ENCODE data around the gene RNASEH2A. TPM values are rescaled to one million over a fixed set of nuclear protein-coding genes. Genes with fewer than 3 reads are reported as not detected.
A peak's percentile ranks its signal among the peaks of the same experiment; 100 is the strongest.

RNASEH2A gene
- total RNA-seq, 2 donors from 2014 or later: 3.0 to 7.9 TPM

DNA sequence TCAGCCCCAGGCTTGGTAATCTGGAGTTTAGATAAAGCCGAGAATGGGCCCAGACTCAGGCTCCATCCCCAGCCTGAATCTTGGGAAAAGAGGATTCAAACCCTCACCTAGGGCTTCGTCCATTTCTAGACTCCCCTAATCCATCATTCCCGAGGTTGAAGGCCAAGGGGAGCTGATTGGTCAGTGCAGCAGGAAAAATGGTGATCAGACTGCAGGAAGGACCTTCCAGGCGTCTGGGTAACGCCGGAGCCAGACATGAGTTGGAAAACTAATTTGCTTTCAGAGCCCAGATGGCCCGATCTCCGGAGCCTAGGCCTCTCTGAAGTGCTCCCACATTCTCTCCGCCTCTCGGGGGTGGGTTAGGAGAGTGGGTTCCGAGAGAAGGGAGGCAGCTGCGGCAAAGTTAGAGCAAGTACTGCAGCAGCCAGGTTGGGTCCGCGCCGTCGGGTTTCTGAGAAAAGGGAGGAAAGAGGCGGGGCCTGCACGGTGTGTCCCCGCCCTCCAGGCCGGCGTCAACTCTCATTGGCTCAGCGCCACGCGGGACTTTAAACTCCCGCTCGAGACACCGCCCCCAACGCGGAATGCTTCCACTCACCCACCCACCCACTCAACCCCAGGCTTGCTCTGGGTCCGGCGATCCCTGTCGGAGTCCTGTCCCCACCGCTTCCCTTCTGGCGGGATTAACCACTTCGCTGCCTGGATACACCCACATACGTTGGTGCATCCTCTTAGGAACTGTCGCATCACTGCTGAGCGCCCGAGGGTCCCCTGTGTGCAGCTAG is 28.8 kb downstream of the RNASEH2A start:
- ATAC-seq (ENCODE audit: insufficient number of reproducible peaks, low FRiP score, low read depth) (no peak), DNase-seq (ENCODE audit: low spot score) (no peak)
- Histone ChIP-seq H3K9me3 (no peaks in the 10 kb centered on the region), H3K4me3 (no peak overlapping the region), H3K4me1 (ENCODE audit: control insufficient read depth in 1 of 2, low read depth in 2 of 2) (peaks cover 5 to 15% of the 10 kb centered on the region in 2 donors), H3K36me3 (no peaks in the 10 kb centered on the region), H3K27ac (no peak overlapping the region), H3K27me3 (replicated peaks; ENCODE audit: insufficient read depth) (peaks cover 46% of the 10 kb centered on the region)
- TF ChIP-seq, protein P1, sequence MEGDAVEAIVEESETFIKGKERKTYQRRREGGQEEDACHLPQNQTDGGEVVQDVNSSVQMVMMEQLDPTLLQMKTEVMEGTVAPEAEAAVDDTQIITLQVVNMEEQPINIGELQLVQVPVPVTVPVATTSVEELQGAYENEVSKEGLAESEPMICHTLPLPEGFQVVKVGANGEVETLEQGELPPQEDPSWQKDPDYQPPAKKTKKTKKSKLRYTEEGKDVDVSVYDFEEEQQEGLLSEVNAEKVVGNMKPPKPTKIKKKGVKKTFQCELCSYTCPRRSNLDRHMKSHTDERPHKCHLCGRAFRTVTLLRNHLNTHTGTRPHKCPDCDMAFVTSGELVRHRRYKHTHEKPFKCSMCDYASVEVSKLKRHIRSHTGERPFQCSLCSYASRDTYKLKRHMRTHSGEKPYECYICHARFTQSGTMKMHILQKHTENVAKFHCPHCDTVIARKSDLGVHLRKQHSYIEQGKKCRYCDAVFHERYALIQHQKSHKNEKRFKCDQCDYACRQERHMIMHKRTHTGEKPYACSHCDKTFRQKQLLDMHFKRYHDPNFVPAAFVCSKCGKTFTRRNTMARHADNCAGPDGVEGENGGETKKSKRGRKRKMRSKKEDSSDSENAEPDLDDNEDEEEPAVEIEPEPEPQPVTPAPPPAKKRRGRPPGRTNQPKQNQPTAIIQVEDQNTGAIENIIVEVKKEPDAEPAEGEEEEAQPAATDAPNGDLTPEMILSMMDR (IDR thresholded peaks at IDR 0.05): no peak

DNA sequence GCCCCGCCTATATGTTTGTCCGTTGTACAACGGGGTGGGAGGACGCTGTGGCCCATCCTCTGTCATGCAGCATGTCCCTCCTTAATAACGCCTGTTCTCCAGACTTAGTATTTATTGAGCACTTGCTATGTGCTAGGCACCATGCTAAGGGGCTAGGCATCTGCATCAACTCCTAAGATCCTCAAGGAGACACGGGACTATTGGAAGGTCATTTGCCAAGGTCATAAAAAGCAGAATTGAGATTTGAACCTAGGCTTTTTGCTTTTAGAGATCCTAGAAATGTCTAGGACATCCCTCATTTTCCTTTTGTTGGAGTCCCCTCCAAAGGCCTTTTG is 30.1 kb downstream of the RNASEH2A start:
- ATAC-seq (ENCODE audit: insufficient number of reproducible peaks, low FRiP score, low read depth) (no peak), DNase-seq (ENCODE audit: low spot score) (no peak)
- no peaks in the 10 kb centered on the region for H3K9me3 ChIP-seq
- peaks cover 53% of the 10 kb centered on the region for H3K27me3 ChIP-seq (replicated peaks; ENCODE audit: insufficient read depth)
- no peak overlapping the region for H3K27ac ChIP-seq
- TF ChIP-seq, protein P1 (IDR thresholded peaks at IDR 0.05): no peak
- no peaks in the 10 kb centered on the region for H3K36me3 ChIP-seq
- H3K4me1 ChIP-seq (ENCODE audit: control insufficient read depth in 1 of 2, low read depth in 2 of 2): peaks cover 10 to 23% of the 10 kb centered on the region in 2 donors
- H3K4me3 ChIP-seq: no peak overlapping the region

DNA sequence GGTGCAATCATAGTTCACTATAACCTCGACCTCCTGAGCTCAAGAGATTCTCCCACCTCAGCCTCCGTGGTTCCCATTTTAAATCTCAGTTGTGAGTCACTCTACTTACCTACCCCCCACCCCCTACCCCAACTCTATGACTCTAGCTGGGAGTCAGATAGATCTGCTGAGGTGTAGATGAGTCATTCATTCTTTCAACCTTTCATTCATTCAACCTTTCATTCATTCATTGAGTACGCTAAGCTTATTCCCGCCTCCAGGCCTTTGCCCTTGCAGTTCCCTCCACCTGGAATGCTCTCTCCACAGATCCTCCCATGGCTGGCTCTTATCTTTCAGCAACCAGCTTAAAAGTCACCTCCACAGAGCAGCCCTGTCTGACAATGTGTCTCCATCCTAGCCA is 30.8 kb downstream of the RNASEH2A start:
- no peak for DNase-seq (ENCODE audit: low spot score)
- ATAC-seq (ENCODE audit: insufficient number of reproducible peaks, low FRiP score, low read depth): no peak
- Histone ChIP-seq H3K27me3 (replicated peaks; ENCODE audit: insufficient read depth) (peaks cover 52% of the 10 kb centered on the region), H3K27ac (no peak overlapping the region), H3K4me1 (ENCODE audit: control insufficient read depth in 1 of 2, low read depth in 2 of 2) (peaks cover 10 to 23% of the 10 kb centered on the region in 2 donors), H3K9me3 (no peaks in the 10 kb centered on the region), H3K4me3 (no peak overlapping the region), H3K36me3 (no peaks in the 10 kb centered on the region)
- TF ChIP-seq, protein P1 (IDR thresholded peaks at IDR 0.05): no peak

DNA sequence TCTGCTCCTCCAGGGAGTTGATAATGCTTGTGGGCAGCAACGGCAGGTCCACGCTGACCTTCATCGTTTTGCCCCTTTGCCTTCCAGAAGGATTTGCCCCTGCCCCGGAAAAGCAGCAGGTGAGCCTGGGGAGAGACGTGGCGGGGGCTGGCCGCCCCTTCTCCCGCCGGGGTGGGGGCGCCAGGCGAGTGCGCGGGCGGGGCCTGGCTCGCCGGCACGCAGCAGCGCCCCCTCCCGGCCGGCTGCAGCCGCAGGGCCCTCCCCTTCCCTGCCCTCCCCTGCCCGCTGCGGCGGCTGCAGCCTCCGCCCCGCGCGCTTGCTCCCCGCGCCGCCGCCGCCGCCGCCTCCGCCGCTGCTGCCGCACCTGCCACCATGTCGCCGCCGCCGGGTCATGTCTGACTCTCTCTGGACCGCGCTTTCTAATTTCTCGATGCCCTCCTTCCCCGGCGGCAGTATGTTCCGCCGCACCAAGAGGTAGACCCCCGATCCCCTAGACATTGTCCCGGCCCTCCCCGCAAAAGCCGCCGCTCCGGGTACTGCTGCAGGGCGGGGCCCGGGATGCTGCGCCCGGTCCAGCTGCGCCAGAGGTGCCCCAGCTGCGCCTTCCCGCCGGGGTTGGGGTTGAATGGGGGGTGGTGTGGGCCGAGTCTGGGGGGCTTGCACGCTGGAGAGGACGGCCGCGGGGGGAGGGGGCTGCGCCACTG is 31.9 kb downstream of the RNASEH2A start, which contains the start of gene MAST1:
Gene MAST1 (plus strand): TSS at position 334 of the 704 bp plus-strand sequence. CDS start 58 bp downstream, at position 392.
- ATAC-seq (ENCODE audit: insufficient number of reproducible peaks, low FRiP score, low read depth) (no peak), DNase-seq (ENCODE audit: low spot score) (no peak)
- TF ChIP-seq, protein P1 (IDR thresholded peaks at IDR 0.05): no peak
- Histone ChIP-seq H3K4me1 (ENCODE audit: control insufficient read depth in 1 of 2, low read depth in 2 of 2) (peaks cover 10 to 23% of the 10 kb centered on the region in 2 donors), H3K27ac (peak within 1 kb of the TSS in 1 of 2 donors; percentile 28), H3K9me3 (no peaks in the 10 kb centered on the region), H3K36me3 (no peaks in the 10 kb centered on the region), H3K27me3 (replicated peaks; ENCODE audit: insufficient read depth) (peaks cover 57% of the 10 kb centered on the region), H3K4me3 (peak within 1 kb of the TSS; percentile 60)
